Aorta (tissue), 5 donors: ENCODE data around the gene RFC4. TPM values are rescaled to one million over a fixed set of nuclear protein-coding genes. Genes with fewer than 3 reads are reported as not detected.
"Not testable (repeated sequence)": the region's sequence is repeated elsewhere in the genome, so short reads cannot be mapped to it uniquely, and the experiment has no call there.

Experiments used
- ATAC-seq: fragments of 200-7000 bp; cut with Tn5 transposase; one replicate; pipeline ENCODE4 v1.9.1; 2022; ENCODE audit warnings: moderate library complexity; ENCODE audit not compliant: low FRiP score
- DNase-seq, 2 donors: peaks; one replicate each; pipeline ENCODE4 v3.0.0-alpha.2; 2020
- H3K27ac ChIP-seq, 2 donors: one replicate each; pipeline ENCODE4 v1.5.1; 2013; ENCODE audit warnings: low read length in 2 of 2, mild to moderate bottlenecking in 2 of 2, moderate library complexity in 2 of 2, control low read depth in 1 of 2, inconsistent platforms in 1 of 2, low read depth in 1 of 2
- H3K27me3 ChIP-seq, 2 donors: one replicate each; pipeline ENCODE4 v1.6.1; 2013; ENCODE audit warnings: control low read depth in 1 of 2, low read length in 1 of 2, mild to moderate bottlenecking in 1 of 2, moderate library complexity in 1 of 2; ENCODE audit not compliant: insufficient read depth in 2 of 2, control insufficient read depth in 1 of 2
- H3K36me3 ChIP-seq, 2 donors: one replicate each; pipeline ENCODE4 v1.6.1; 2013; ENCODE audit warnings: control low read depth in 1 of 2, low read length in 1 of 2, mild to moderate bottlenecking in 1 of 2; ENCODE audit not compliant: insufficient read depth in 2 of 2, control insufficient read depth in 1 of 2
- H3K4me1 ChIP-seq, 2 donors: one replicate each; pipeline ENCODE4 v1.6.1; 2013; ENCODE audit warnings: low read length in 2 of 2, control low read depth in 1 of 2, mild to moderate bottlenecking in 1 of 2, moderate library complexity in 1 of 2; ENCODE audit not compliant: insufficient read depth in 2 of 2, control insufficient read depth in 1 of 2
- H3K4me3 ChIP-seq, 2 donors: one replicate each; pipeline ENCODE4 v1.5.1; 2013; ENCODE audit warnings: low read length in 2 of 2, control low read depth in 1 of 2, mild to moderate bottlenecking in 1 of 2
- H3K9me3 ChIP-seq: one replicate; pipeline ENCODE4 v1.6.1; 2013; ENCODE audit warnings: mild to moderate bottlenecking, low read length; ENCODE audit not compliant: control insufficient read depth
- WGBS, 2 donors: extraction: QIAGEN DNeasy Blood & Tissue Kit; methylation state at CpG; one replicate each; pipeline ENCODE4 v1.1.7; 2013; 5-methylcytosine and 5-hydroxymethylcytosine counted together
- intact Hi-C, 2 donors: fragments of 100-400 bp; cut with DNase I; formaldehyde crosslinking; loops; one replicate each; pipeline versions ENCODE4 v1.14.2 to v1.15.0; 2022
- long read RNA-seq, 2 donors: library from polyadenylated mRNA; unstranded; transcript quantifications; one replicate each; pipeline ENCODE4 v2.0.0, GENCODE V29; 2020 to 2021
- polyA plus RNA-seq, 2 donors: library from polyadenylated mRNA; stranded (reverse); fragments of 200-250 nt; gene quantifications; one replicate each; pipeline ENCODE4 v1.2.3, GENCODE V29; 2013
- total RNA-seq, 2 donors: library from RNA; stranded (reverse); fragmentation: NEBNext Ultra II Directional; extraction: Animal tissue kit (Norgen Biotek cat#: 25700); gene quantifications; one replicate each; pipeline ENCODE4 v1.2.1, GENCODE V29; 2021
- donor health status: healthy with polysubstance abuse.
- donor health status: Bipolar disorder and iron deficiency.
- donor health status: DM: no; HTN: no; CAD: no.
- donor health status: DM: no; HTN: no; CAD: no.
- donor health status: DM: yes; HTN: yes; CAD: no.

RFC4 gene
- total RNA-seq (10 to 100 TPM in 1 of 2 donors, 1 to 10 TPM in 1; 9.0 to 10.4 TPM), polyA plus RNA-seq (1 to 10 TPM; 6.9 to 8.2 TPM)
- long read RNA-seq, donor 1, transcript RFC4-202 (11 exons, 1,448 nt) = minor isoform, 5 of 19 reads
- long read RNA-seq, donor 1, transcript RFC4-201 (11 exons, 1,384 nt) = major isoform, 11 of 19 reads
- long read RNA-seq, donor 1, partial matches to known transcripts = 1 of 19 reads
- long read RNA-seq, donor 1, other reads (novel, unspliced or antisense) = 2 of 19 reads
- long read RNA-seq, donor 2, partial matches to known transcripts = 1 of 3 reads
- long read RNA-seq, donor 2, other reads (novel, unspliced or antisense) = 0 of 3 reads

- intact Hi-C loops = no loop called here
- peak within 1 kb of the TSS in 1 of 2 donors; percentile 55 for H3K27ac ChIP-seq
- 0% methylated on average over 70 of the region's 70 CpGs for WGBS, 2 donors
Measured at GRCh38 chr3:186806089-186807055, at the start of gene RFC4. Gene RFC4 (minus strand): TSS chr3:186806482. CDS start chr3:186804713, 1,769 bp downstream.

DNA sequence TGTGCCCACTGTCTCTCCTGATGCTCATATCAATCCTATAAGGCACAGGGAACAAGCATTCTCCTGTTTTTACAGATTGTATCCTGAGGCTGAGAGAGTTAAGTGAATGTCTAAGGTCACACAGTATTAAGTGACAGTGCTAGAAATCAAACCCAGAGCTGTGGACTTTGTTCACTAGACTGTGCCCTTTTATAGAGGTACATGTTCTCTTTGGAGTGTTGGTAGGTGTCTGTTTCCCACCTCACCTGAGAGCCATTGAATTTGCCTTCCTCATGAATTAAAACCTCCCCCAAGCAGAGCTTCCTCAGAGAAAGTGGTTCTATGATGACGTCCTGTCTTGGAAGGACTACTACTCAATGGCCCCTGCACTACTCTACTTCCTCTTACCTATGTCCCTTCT, 48.7 kb upstream of the RFC4 start:
- DNase-seq (no peak), ATAC-seq (no peak)
- H3K4me1 ChIP-seq = no peaks in the 10 kb centered on the region
- H3K9me3 ChIP-seq = no peaks in the 10 kb centered on the region
- intact Hi-C loops = loop anchor here (5.0 to 10.0 kb wide), 2 partner anchors 72 to 310 kb away; no protein-coding TSS in a partner anchor
- no peak overlapping the region for H3K4me3 ChIP-seq
- H3K27ac ChIP-seq = no peak overlapping the region
- WGBS, 2 donors = 0% methylated on average over 1 of the region's 1 CpG
- no peaks in the 10 kb centered on the region for H3K27me3 ChIP-seq
- H3K36me3 ChIP-seq = no peaks in the 10 kb centered on the region

More at GRCh38 chr3:186806089-186807055, at the start of gene RFC4:
- no peaks in the 10 kb centered on the region for H3K9me3 ChIP-seq
- H3K27me3 ChIP-seq = no peaks in the 10 kb centered on the region
- DNase-seq = peak; percentile 93 to 96
- H3K36me3 ChIP-seq = peaks cover 0 to 4% of the 10 kb centered on the region in 2 donors
- H3K4me3 ChIP-seq = peak within 1 kb of the TSS; percentile 80 to 84
- H3K4me1 ChIP-seq = no peaks in the 10 kb centered on the region
- peak; percentile 95 for ATAC-seq

GRCh38 chr3:186854146-186854545, 47.9 kb upstream of the RFC4 start:
- no peak for DNase-seq
- Histone ChIP-seq H3K4me3 (no peak overlapping the region), H3K27ac (no peak overlapping the region), H3K4me1 (no peaks in the 10 kb centered on the region), H3K36me3 (no peaks in the 10 kb centered on the region), H3K27me3 (no peaks in the 10 kb centered on the region), H3K9me3 (no peaks in the 10 kb centered on the region)
- WGBS, 2 donors = 97% methylated on average over 8 of the region's 8 CpGs
- intact Hi-C loops = loop anchor here (5.0 to 10.0 kb wide), 2 partner anchors 73 to 311 kb away; no protein-coding TSS in a partner anchor
- no peak for ATAC-seq

- Histone ChIP-seq H3K36me3 (no peaks in the 10 kb centered on the region), H3K4me1 (no peaks in the 10 kb centered on the region), H3K27me3 (no peaks in the 10 kb centered on the region), H3K27ac (no peak overlapping the region), H3K4me3 (no peak overlapping the region), H3K9me3 (no peaks in the 10 kb centered on the region)
- no peak for ATAC-seq
- DNase-seq = no peak
- 95 to 97% methylated on average over 6 of the region's 6 CpGs for WGBS, 2 donors
- intact Hi-C loops = loop anchor here (5.0 to 10.0 kb wide), 2 partner anchors 74 to 312 kb away; no protein-coding TSS in a partner anchor
Measured at GRCh38 chr3:186852994-186853393, 46.7 kb upstream of the RFC4 start.

DNA sequence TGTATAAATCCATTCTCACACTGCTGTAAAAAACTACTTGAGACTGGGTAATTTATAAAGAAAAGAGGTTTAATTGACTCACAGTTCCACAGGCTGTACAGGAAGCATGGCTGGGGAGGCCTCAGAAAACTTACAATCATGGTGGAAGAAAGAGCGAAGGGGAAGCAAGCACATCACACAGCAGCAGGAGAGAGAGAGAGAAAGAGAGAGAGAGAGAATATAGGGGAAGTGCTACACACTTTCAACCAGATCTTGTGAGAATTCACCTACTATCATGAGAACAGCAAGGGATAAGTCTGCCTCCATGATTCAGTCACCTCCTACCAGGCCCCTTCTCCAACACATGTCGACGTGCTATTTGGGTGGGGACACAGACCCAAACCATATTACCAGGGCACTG, 45.6 kb upstream of the RFC4 start:
- intact Hi-C loops = loop anchor here (5.0 to 10.0 kb wide), 2 partner anchors 75 to 313 kb away; no protein-coding TSS in a partner anchor
- not testable (repeated sequence) for ATAC-seq

GRCh38 chr3:186849374-186849975, 43.2 kb upstream of the RFC4 start:
- H3K9me3 ChIP-seq = no peaks in the 10 kb centered on the region
- intact Hi-C loops = loop anchor here in 1 of 2 donors (5.0 kb wide), 1 partner anchor 313 kb away; no protein-coding TSS in a partner anchor
- WGBS, 2 donors = 6 to 15% methylated on average over 1 of the region's 1 CpG
- DNase-seq (no peak), ATAC-seq (no peak)
- H3K36me3 ChIP-seq = no peaks in the 10 kb centered on the region
- no peaks in the 10 kb centered on the region for H3K4me1 ChIP-seq
- H3K27me3 ChIP-seq = no peaks in the 10 kb centered on the region
- no peak overlapping the region for H3K4me3 ChIP-seq
- H3K27ac ChIP-seq = no peak overlapping the region

More for the DNA sequence above, 45.6 kb upstream of the RFC4 start:
- H3K4me3 ChIP-seq, H3K4me1 ChIP-seq, H3K36me3 ChIP-seq, DNase-seq, H3K27me3 ChIP-seq, H3K27ac ChIP-seq, H3K9me3 ChIP-seq: not testable (repeated sequence)
- WGBS, 2 donors = 94 to 96% methylated on average over 3 of the region's 3 CpGs

- no peak for ATAC-seq
- H3K27ac ChIP-seq = no peak overlapping the region
- H3K36me3 ChIP-seq = no peaks in the 10 kb centered on the region
- no peaks in the 10 kb centered on the region for H3K4me1 ChIP-seq
- WGBS, 2 donors = 85 to 90% methylated on average over 2 of the region's 2 CpGs
- no peak overlapping the region for H3K4me3 ChIP-seq
- intact Hi-C loops = loop anchor here in 1 of 2 donors (5.0 kb wide), 1 partner anchor 315 kb away; no protein-coding TSS in a partner anchor
- H3K9me3 ChIP-seq = no peaks in the 10 kb centered on the region
- H3K27me3 ChIP-seq = no peaks in the 10 kb centered on the region
- DNase-seq = no peak
Measured at GRCh38 chr3:186847437-186847836, 41.2 kb upstream of the RFC4 start.

DNA sequence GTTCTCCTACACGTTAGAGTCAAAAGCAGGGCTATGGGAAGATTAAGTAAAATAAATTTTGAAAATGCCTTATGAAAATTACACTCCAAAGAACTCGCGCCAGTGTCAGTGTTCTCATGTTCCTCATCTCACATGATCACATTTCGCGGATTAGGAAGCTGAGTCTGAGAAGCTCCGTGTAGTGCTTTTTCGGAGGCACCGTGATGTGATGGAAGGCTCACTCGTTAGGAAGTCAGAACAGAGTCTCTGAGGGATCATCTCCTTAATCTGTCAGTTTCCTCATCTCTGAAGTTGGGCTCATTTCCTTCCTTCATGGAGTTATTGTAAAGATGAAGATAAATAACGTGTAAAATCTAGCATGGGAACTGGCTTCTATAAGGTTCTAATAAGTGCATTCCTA, 39.5 kb upstream of the RFC4 start:
- H3K36me3 ChIP-seq = no peaks in the 10 kb centered on the region
- no peaks in the 10 kb centered on the region for H3K27me3 ChIP-seq
- intact Hi-C loops = loop anchor here in 1 of 2 donors (5.0 kb wide), 1 partner anchor 317 kb away; no protein-coding TSS in a partner anchor
- DNase-seq = no peak
- no peaks in the 10 kb centered on the region for H3K4me1 ChIP-seq
- no peak overlapping the region for H3K27ac ChIP-seq
- no peak for ATAC-seq
- no peaks in the 10 kb centered on the region for H3K9me3 ChIP-seq
- H3K4me3 ChIP-seq = no peak overlapping the region
- WGBS, 2 donors = 84 to 91% methylated on average over 10 of the region's 10 CpGs
